ENCODE results near the gene CERS5.
"Not testable (repeated sequence)": the region's sequence is repeated elsewhere in the genome, so short reads cannot be mapped to it uniquely, and the experiment has no call there.

The CERS5 gene

DNA sequence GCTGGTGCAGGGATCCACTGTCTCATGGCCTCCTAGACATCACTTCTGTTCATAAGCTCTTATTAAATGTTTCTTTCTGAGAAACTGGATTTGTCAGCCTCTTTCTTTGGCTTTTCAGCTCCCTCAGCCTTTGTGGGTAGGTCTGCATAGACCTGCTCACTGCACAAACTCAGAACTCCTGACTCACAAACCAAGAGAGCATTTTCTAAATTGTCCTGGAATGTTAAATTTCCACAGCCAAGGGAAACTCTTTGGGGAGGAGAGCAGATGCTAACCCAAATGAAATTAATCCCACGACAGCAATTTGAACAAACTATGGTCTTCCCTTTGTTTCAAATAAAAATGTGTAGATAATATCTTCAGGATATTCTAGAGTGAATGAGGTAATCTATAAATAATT is 19.5 kb upstream of the CERS5 start:
- no peak for DNase-seq

GRCh38 chr12:50185970-50186663 is 18.9 kb upstream of the CERS5 start:
- no peak for DNase-seq

DNA sequence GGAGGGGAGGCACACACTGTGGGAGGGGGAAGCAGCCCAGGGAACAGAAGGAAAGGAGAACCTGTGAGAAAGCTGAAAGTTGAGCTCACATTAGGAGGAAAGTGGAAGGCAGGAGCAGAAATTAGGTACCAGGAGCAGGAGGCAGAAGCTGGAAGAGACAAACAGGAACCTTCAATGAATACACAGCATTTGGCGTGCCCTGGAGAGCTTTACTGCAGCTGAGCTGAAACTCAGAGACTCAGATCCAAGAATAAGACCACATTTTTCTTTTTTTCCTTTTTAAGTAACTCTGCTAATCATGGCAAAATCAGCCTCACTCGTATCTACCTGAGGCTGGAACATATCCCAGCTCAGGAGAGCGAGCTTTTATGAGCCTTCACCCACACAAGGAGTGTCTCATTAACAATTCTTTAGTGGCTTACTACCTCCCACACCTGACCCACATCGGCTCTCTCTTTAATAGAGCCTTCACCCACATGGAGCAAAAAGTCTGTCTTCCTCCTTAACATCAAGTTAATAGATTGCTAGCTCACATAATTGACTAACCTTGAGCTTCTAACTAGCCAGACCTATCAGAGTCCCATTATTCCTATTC is 18.2 kb upstream of the CERS5 start:
- no peak for DNase-seq

- no peak for DNase-seq
Measured at GRCh38 chr12:50184261-50184660, 17.1 kb upstream of the CERS5 start.

GRCh38 chr12:50182461-50182860 is 15.3 kb upstream of the CERS5 start:
- DNase-seq = no peak

GRCh38 chr12:50181691-50182090 is 14.5 kb upstream of the CERS5 start:
- no peak for DNase-seq

DNA sequence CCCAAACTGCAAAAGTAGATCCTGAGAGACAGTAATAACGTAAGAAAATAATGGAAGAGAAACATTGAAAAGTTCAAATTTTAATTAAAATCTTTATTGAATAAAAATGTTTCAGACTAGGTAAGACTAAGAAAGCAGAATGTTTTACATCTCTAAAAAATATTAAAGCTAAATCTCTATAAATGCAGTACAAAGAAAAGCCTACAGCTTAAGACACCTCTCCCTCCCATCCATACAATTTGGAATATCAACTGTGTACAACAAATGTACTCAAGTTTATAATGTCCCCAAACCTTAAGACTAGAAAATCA is 8.5 kb upstream of the CERS5 start:
- no peak for DNase-seq

GRCh38 chr12:50174971-50175715 is 8.0 kb upstream of the CERS5 start:
- DNase-seq = no peak

- peak in 2 of 4 experiments; percentile 22 to 50 for DNase-seq
Measured at GRCh38 chr12:50166799-50167048, 445 bp downstream of the CERS5 start.

DNA sequence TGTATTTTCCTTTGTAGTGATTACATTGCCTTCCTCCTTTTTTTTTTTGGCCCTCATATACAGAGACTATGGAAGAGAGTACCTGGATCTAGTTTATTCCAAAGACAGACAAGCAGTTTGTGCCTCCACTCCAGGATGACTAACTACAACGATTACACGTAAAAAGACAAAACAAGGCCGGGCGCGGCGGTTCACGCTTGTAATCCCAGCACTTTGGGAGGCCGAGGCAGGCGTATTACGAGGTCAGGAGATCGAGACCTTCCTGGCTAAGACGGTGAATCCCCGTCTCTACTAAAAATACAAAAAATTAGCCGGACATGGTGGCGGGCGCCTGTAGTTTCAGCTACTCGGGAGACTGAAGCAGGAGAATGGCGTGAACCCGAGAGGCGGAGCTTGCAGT is 2.2 kb downstream of the CERS5 start:
- DNase-seq = no peak

DNA sequence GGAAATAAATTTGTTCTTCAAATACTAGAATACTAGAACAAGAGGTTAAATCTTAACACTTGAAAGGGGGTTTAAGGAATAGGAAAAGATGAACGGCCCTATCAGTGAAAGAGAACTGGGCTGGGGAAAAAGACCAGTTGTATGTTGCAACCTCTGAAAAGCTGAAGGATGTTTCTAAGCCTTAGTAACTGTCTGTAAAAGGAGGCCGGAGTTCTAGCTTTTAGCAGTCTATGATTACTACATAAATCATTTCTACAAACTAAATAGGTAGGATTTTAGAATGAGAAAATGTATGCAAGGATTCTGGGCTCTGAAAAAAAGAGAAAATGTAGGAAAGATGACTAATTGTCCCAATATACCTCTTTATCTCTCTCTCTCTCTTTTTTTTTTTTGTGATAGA is 4.9 kb downstream of the CERS5 start:
- DNase-seq = no peak

DNA sequence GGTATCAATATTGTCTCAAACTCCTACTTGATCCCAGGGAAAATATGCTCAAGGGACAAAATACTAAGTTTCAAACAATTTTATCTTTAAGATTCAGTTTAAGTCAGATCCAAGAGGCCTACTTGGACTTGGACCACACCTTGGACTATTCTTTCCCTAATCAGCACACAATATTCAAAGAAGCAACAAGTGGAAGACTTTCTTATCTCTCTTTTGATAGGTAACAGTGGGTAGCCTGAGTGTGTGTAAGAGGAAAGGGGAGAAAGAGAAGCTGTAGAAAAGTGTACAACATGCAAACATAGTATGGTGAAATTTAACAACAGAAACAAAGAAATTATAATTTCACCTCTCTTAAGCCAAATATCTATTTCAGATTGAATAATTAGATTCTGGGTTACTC is 6.5 kb downstream of the CERS5 start:
- no peak for DNase-seq

DNA sequence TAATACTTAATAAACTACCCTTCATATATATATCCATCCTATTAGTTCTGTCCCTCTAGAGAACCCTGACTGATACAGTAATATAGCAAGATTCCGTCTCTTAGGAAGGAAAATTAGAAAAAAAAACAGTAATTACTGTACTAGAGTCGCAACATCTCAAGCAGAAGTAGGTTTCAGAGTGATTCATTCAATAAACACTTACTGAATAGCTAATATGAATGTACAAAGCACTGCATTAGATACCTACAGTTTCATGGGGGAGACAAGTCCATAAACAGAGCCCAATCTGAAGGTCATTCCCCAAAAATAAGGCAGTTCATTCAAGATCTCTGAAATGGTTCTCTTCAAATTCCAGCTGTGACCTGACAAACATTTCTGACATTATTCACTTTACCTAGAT is 9.9 kb downstream of the CERS5 start:
- DNase-seq = no peak

DNA sequence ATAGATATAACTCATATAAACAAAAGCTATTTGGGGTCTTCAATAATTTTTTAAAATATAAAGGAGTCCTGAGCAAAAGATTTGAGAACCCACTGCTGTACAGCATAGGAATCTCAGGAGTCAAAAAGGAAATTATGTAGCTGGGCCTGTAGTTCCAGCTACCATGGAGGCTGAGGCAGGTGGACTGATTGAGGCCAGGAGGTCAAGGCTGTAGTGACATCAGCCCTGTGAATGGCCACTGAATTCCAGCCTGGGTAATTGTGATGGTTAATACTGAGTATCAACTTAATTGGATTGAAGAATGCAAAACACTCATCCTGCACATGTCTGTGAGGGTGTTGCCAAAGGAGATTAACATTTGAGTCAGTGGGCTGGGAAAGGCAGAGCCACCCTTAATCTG is 10.5 kb downstream of the CERS5 start:
- no peak for DNase-seq

DNA sequence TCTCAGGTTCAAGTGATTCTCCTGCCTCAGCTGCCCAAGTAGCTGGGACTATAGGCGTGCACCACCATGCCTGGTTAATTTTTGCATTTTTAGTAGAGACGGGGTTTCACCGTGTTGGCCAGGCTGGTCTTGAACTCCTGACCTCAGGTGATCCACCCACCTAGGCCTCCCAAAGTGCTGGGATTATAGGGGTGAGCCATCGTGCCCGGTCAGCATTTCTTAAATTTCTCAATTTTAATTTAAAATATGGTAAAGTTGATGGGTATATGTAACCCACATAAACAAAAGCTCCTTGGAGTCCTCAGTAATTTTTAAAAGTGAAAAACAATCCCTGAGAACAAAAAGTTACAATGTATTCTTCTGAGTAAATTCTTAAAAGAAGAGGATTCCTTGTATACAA is 12.2 kb downstream of the CERS5 start:
- DNase-seq = not testable (repeated sequence)

- no peak for DNase-seq
Measured at GRCh38 chr12:50151047-50151687, 16.0 kb downstream of the CERS5 start.

DNA sequence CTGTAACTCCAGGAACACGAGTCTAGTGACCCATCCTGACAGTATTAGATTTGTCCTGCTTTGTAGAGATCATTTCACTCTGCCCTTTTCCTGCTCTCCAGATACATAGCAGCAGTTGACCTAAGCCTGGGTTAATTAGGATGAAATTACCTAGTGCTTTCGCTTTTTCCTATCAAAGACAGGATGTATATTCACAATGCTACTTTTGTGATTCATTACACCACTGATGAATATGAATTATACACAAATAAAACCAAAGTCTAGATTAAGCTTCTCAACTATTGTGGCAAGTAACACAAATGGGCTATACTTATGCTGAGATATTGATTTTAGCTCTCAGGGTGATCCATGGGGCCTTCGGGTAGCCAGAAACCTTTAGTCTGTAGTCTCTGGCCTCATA is 17.9 kb downstream of the CERS5 start:
- DNase-seq = no peak

- DNase-seq = not testable (repeated sequence)
Measured at GRCh38 chr12:50148011-50148410, 19.2 kb downstream of the CERS5 start.

DNA sequence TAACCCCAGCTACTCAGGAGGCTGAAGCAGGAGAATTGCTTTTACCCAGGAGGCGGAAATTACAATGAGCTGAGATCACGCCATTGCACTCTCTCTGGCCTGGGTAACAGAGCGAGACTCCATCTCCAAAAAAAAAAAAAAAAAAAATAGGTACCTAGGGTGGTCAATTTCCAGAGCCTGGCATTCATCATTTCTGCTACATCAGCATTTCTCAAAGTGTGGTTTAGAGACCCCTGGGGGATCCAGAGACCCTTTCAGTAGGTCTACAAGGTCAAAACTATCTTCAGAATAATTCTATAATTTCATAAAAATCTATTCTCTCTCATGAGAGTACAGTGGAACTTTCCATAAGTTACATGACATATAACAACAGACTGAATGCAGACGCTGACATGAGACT is 19.9 kb downstream of the CERS5 start:
- DNase-seq = no peak

GRCh38 chr12:50145439-50145838 is 21.7 kb downstream of the CERS5 start:
- DNase-seq = no peak

DNA sequence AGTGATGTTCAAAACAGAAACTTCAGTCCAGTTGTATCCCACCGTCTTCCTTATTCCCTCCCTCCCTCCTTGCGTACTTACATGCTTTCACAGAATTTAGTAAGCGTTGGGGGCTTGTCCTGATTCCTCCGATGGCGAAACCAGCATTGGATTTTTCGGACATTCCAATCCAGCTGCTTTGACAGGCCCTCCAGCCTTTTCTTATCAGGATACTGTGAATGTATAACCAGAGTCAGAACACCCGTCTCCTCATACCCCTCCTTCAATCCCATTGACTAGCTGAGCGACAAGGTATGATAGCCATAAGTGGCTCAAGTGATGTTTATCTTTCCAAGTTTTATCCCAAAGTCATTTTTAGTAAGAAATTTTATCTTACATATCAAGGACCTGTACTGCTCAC is 24.2 kb downstream of the CERS5 start:
- no peak for DNase-seq

DNA sequence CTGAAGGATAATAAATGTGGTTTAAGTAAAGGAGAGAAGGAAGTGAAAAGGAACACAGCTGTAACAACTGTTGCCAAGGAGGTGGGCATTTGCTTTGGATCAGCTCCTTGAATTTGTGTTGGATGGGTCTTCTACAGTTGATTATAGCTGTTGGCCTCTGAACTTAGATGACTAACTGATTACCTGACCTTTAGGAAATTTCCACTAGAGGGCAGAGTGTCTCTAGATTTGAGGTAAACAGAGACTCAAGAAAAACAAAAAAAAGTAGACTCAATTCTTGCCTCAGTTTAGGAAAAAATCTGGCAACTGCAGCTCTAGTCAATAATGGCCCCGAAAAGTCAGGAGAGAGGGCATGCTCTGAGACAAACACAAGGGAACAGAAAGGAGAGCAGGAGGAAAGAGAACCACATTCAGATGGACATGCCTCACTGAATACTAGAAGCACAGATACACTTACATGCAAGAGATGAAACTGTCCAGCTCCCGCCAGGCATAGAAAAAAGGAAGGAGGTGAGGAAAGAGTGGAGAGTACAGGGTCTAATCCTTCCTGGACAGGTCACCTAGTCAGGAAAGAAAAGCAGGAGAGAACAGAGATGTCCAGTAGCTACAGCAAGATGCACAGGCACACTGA is 34.5 kb downstream of the CERS5 start:
- DNase-seq = no peak

- DNase-seq = no peak
Measured at GRCh38 chr12:50129290-50129689, 37.9 kb downstream of the CERS5 start.

DNA sequence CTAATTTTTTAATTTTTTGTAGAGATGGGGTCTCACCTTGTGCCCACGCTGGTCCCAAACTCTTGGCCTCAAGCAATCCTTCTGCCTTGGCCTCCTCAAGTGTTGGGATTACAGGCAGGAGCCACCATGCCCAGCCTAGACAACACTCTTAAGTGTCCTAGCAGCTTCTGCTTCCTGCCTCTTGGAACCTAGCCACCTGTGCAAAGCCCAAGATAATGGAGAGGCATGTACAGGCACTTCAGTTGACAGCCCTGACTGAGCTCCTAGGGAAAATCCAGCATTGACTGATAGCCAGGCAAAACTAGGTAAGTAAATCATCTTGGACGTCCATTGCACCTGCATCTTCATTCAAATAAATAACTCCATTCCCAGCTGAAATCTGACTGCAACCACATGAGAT is 39.6 kb downstream of the CERS5 start:
- DNase-seq = no peak

Data from activated naive CD4-positive, alpha-beta T cell (primary cell).